A375 (cell line): ENCODE data around the gene CMYA5. TPM values are rescaled to one million over a fixed set of nuclear protein-coding genes. Genes with fewer than 3 reads are reported as not detected.

Experiments
- small RNA-seq: library from RNA; depleted of rRNA; stranded (forward); fragments of <200 nt; gene quantifications from one replicate; pipeline ENCODE3, GENCODE V24; 2014
- total RNA-seq: library from RNA; depleted of rRNA; stranded (reverse); fragments of >200 nt; shearing (Covaris generic); gene quantifications from 2 replicates; pipeline ENCODE4 v1.2.3, GENCODE V29; 2014; rRNA removed

CMYA5 gene
- total RNA-seq, result 0.21 and 0.30 TPM in 2 replicates

GRCh38 chr5:79689541-79690466 is at the start of gene CMYA5:
TSS of gene CMYA5 (plus strand) at chr5:79689836. CDS start at chr5:79689908, 72 bp downstream.

Small RNAs within 50 kb of the gene (small RNA-seq; reads per million reads assigned to genes)
- gene AC008496.1, result not detected

Other genes starting within 250 kb of the CMYA5 start
- gene HOMER1, start 175.7 kb upstream of the CMYA5 start, total RNA-seq, result 16.8 and 17.5 TPM in 2 replicates
- gene TENT2, start 77.4 kb upstream of the CMYA5 start, total RNA-seq, result 43.2 and 47.6 TPM in 2 replicates